ENCODE results near the gene CAB39L. TPM values are rescaled to one million over a fixed set of nuclear protein-coding genes. Genes with fewer than 3 reads are reported as not detected.

The CAB39L gene
- total and polyA plus RNA-seq, 2 of the 4 experiments (the other 2 are of a cell fraction) = 8.5 to 16.7 TPM

Other genes starting within 250 kb of the CAB39L start
- not detected in 2 replicates for gene MLNR, start 223.7 kb downstream of the CAB39L start, total RNA-seq (2012; rRNA removed)
- gene MLNR, start 223.7 kb downstream of the CAB39L start, polyA plus RNA-seq (2012; rRNA removed) = not detected in 2 replicates
- gene CDADC1, start 196.1 kb downstream of the CAB39L start, total RNA-seq (2012; rRNA removed) = 0.54 and 0.83 TPM in 2 replicates
- 2.6 and 2.7 TPM in 2 replicates for gene CDADC1, start 196.1 kb downstream of the CAB39L start, polyA plus RNA-seq (2012; rRNA removed)
- 5.7 and 8.6 TPM in 2 replicates for gene SETDB2, start 210 bp upstream of the CAB39L start, total RNA-seq (2012; rRNA removed)
- 2.9 and 4.3 TPM in 2 replicates for gene SETDB2, start 210 bp upstream of the CAB39L start, polyA plus RNA-seq (2012; rRNA removed)
- gene PHF11, start 51.9 kb upstream of the CAB39L start, total RNA-seq (2012; rRNA removed) = 3.9 and 6.7 TPM in 2 replicates
- gene PHF11, start 51.9 kb upstream of the CAB39L start, polyA plus RNA-seq (2012; rRNA removed) = 12.2 and 15.4 TPM in 2 replicates
- 11.3 and 16.1 TPM in 2 replicates for gene RCBTB1, start 141.5 kb upstream of the CAB39L start, total RNA-seq (2012; rRNA removed)
- gene RCBTB1, start 141.5 kb upstream of the CAB39L start, polyA plus RNA-seq (2012; rRNA removed) = 9.5 and 11.6 TPM in 2 replicates
- not detected in 2 replicates for gene ARL11, start 184.4 kb upstream of the CAB39L start, total RNA-seq (2012; rRNA removed)
- gene ARL11, start 184.4 kb upstream of the CAB39L start, polyA plus RNA-seq (2012; rRNA removed) = not detected in 2 replicates
- 57.9 and 78.6 TPM in 2 replicates for gene EBPL, start 247.4 kb upstream of the CAB39L start, total RNA-seq (2012; rRNA removed)
- 65.3 and 71.1 TPM in 2 replicates for gene EBPL, start 247.4 kb upstream of the CAB39L start, polyA plus RNA-seq (2012; rRNA removed)